Colonic mucosa (tissue), 4 donors: ENCODE measurements around the gene ADGRA1. TPM values are rescaled to one million over a fixed set of nuclear protein-coding genes. Genes with fewer than 3 reads are reported as not detected.
"Not testable (repeated sequence)": the region's sequence is repeated elsewhere in the genome, so short reads cannot be mapped to it uniquely, and the experiment has no call there.

ENCODE experiments used
- DNase-seq: peaks from one replicate; pipeline ENCODE4 v3.0.0-alpha.2; 2020
- H3K27ac ChIP-seq: fragments of 200-600 bp; one replicate; pipeline ENCODE4 v1.8.0; 2021
- H3K27me3 ChIP-seq: fragments of 200-600 bp; one replicate; pipeline ENCODE4 v1.8.0; 2021
- H3K36me3 ChIP-seq: fragments of 200-600 bp; one replicate; pipeline ENCODE4 v1.8.0; 2021
- H3K4me1 ChIP-seq: fragments of 200-600 bp; one replicate; pipeline ENCODE4 v1.8.0; 2021; ENCODE audit warnings: mild to moderate bottlenecking
- H3K4me3 ChIP-seq: fragments of 200-600 bp; one replicate; pipeline ENCODE4 v1.8.0; 2021
- H3K9ac ChIP-seq, 2 donors: one replicate each; pipeline ENCODE4 v1.7.0; 2013; ENCODE audit warnings: control low read depth in 2 of 2, low read depth in 2 of 2, low read length in 2 of 2
- H3K9me3 ChIP-seq: fragments of 200-600 bp; one replicate; pipeline ENCODE4 v1.8.0; 2021
- intact Hi-C: fragments of 100-400 bp; cut with DNase I; formaldehyde crosslinking; loops from one replicate; pipeline ENCODE4 v1.14.1; 2022
- total RNA-seq, 2 donors: library from RNA; stranded (reverse); fragmentation: NEBNext Ultra II Directional in 1 of 2; extraction: Animal tissue kit (Norgen Biotek cat#: 25700) in 1 of 2; gene quantifications; one replicate each; pipeline ENCODE4 v1.2.1, GENCODE V29; 2021
- TF ChIP-seq, protein P1 (sequence below): fragments of 200-600 bp; IDR thresholded peaks from one replicate; pipeline ENCODE4 v1.8.0; 2022; ENCODE audit warnings: antibody characterized with exemption, mild to moderate bottlenecking
- donor health status: healthy.
- donor health status: DM: no; HTN: no; CAD: no.
- donor health status: DM: no; HTN: no; CAD: no.

Gene ADGRA1
- total RNA-seq, 2 donors from 2014 or later: not detected

DNA sequence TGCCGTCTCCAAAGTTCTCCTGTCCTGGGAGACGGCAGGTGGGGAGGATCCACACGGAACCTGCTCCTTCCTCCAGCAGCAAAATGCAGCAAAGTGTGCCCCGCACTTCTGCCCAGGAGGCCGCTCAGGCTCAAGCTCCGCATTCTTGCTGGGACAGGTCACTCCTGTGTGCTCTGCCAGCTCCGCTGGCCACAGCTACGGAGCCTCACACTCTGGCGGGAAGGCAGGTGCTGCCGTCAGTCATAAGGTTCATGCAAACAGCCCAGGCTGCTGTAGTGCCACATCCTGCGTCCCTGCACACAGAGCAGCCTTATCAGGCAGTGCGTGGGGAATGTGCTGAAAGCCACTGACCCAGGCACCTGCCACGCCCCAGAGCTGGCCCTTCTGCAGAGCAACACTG, 22.4 kb downstream of the ADGRA1 start:
- no peak for DNase-seq
- intact Hi-C loops: no loop called here
- no peak overlapping the region for H3K27ac ChIP-seq

DNA sequence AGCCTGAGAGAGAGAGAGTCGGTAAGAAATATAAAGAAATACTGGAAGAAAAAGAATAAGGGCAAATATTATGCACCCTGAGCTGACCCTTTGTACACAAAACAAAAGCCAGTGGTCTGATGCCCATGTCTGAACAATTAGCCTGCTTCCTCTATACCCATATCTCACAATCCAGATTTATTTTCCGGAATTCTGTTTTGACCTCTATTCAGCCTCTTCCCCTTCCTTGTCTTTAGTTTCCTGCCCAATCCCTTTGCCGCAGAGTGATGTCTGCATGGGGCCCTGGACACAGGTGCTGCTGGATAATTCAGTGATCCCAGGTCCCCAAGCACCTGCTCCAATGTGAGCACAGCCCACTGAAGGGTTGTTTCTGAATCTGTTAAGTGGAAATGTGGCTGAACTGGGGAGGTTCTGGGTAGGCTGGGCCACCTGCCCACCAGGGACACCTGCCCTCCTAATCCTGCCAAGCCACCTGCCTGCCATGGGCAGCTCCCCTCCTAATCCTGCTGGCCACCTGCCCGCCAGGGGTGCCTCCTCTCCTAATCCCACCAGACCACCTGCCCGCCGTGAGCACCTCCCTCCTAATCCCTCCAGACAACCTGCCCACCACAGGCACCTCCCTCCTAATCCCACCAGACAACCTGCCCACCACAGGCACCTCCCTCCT, 23.0 kb downstream of the ADGRA1 start:
- H3K9me3 ChIP-seq: no peaks in the 10 kb centered on the region
- H3K27ac ChIP-seq: no peak overlapping the region
- no peaks in the 10 kb centered on the region for H3K27me3 ChIP-seq
- H3K36me3 ChIP-seq: no peaks in the 10 kb centered on the region
- TF ChIP-seq, protein P1, sequence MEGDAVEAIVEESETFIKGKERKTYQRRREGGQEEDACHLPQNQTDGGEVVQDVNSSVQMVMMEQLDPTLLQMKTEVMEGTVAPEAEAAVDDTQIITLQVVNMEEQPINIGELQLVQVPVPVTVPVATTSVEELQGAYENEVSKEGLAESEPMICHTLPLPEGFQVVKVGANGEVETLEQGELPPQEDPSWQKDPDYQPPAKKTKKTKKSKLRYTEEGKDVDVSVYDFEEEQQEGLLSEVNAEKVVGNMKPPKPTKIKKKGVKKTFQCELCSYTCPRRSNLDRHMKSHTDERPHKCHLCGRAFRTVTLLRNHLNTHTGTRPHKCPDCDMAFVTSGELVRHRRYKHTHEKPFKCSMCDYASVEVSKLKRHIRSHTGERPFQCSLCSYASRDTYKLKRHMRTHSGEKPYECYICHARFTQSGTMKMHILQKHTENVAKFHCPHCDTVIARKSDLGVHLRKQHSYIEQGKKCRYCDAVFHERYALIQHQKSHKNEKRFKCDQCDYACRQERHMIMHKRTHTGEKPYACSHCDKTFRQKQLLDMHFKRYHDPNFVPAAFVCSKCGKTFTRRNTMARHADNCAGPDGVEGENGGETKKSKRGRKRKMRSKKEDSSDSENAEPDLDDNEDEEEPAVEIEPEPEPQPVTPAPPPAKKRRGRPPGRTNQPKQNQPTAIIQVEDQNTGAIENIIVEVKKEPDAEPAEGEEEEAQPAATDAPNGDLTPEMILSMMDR: no peak
- no peak overlapping the region for H3K9ac ChIP-seq
- H3K4me1 ChIP-seq: no peaks in the 10 kb centered on the region
- no peak for DNase-seq
- intact Hi-C loops: no loop called here
- H3K4me3 ChIP-seq: no peak overlapping the region

More for the DNA sequence above, 22.4 kb downstream of the ADGRA1 start:
- Histone ChIP-seq H3K4me3 (no peak overlapping the region), H3K27me3 (no peaks in the 10 kb centered on the region), H3K9ac (no peak overlapping the region), H3K4me1 (no peaks in the 10 kb centered on the region), H3K9me3 (no peaks in the 10 kb centered on the region), H3K36me3 (no peaks in the 10 kb centered on the region)
- TF ChIP-seq, protein P1: no peak

DNA sequence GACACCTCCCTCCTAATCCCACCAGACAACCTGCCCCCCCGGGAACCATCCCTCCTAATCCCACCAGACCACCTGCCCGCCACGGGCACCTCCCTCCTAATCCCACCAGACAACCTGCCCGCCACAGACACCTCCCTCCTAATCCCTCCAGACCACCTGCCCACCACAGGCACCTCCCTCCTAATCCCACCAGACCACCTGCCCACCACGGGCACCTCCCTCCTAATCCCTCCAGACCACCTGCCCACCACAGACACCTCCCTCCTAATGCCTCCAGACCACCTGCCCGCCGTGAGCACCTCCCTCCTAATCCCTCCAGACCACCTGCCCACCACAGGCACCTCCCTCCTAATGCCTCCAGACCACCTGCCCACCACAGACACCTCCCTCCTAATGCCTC, 23.9 kb downstream of the ADGRA1 start:
- H3K4me1 ChIP-seq, DNase-seq, H3K4me3 ChIP-seq, H3K27ac ChIP-seq, H3K27me3 ChIP-seq, H3K9me3 ChIP-seq, H3K36me3 ChIP-seq, intact Hi-C loops, H3K9ac ChIP-seq: not testable (repeated sequence)

DNA sequence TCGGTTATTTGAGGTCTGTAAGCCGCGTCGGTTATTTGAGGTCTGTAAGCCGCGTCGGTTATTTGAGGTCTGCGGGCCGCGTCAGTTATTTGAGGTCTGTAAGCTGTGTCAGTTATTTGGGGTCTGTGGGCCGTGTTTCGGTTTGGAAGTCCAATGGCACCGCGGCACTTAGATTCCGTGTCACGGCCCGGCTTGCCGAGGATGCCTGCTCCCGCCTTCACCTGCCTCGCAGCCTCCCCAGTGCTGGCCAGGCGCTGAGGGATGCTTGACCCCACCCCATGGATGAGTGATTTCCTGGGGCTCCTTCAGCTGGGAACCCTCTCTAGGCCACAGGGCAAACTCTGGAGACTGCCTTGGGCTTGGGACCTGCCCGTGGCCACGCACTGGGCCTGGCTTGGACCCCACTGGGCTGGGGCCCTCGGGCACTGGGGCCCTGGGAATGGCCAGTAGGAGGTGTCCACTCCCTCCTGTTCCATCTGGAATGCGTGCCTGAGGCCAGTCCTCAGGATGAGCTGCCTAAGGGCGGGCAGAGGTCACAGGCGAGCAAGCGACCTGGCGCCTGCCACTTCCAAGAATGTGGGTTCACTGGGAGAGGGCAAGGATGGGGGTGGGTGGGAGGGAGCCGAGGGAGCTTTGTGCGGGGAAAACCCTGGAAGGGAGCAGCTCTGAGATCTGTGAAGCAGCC, 25.6 kb downstream of the ADGRA1 start:
- no peaks in the 10 kb centered on the region for H3K9me3 ChIP-seq
- H3K27ac ChIP-seq: no peak overlapping the region
- no peaks in the 10 kb centered on the region for H3K27me3 ChIP-seq
- TF ChIP-seq, protein P1: no peak
- H3K4me3 ChIP-seq: no peak overlapping the region
- no peaks in the 10 kb centered on the region for H3K4me1 ChIP-seq
- H3K36me3 ChIP-seq: no peaks in the 10 kb centered on the region
- DNase-seq: no peak
- intact Hi-C loops: no loop called here
- no peak overlapping the region for H3K9ac ChIP-seq

DNA sequence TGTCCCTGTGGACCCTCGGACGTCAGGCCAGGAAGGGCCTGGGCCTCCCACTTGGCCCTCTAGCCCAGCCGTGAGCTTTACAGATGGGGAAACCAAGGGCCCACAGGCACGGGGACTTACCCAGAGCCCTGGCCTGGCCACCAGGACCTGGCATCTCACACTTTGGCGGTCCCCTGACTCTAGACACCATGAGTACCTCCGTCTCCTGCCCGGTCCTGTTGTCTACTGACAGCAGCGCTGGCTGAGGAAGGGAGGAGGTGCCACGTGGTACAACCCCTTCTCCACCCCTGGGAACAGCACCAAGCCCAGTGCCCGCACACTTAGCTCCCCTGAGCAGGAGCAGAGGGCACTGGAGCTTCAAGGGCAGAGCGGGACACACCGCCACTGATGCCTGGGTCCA, 26.1 kb downstream of the ADGRA1 start:
- H3K4me1 ChIP-seq: no peaks in the 10 kb centered on the region
- no peak for DNase-seq
- intact Hi-C loops: no loop called here

More for the DNA sequence above, 26.1 kb downstream of the ADGRA1 start:
- no peaks in the 10 kb centered on the region for H3K36me3 ChIP-seq
- no peak overlapping the region for H3K27ac ChIP-seq
- TF ChIP-seq, protein P1: no peak
- H3K27me3 ChIP-seq: no peaks in the 10 kb centered on the region
- H3K9ac ChIP-seq: no peak overlapping the region
- no peak overlapping the region for H3K4me3 ChIP-seq
- H3K9me3 ChIP-seq: no peaks in the 10 kb centered on the region
